Measurements from ENCODE around the gene BCAN. TPM values are rescaled to one million over a fixed set of nuclear protein-coding genes. Genes with fewer than 3 reads are reported as not detected.

The BCAN gene
- total RNA-seq, 1 experiment from 2014 or later: 1.2 TPM

- Mint-ChIP-seq H3K4me3 (no peak overlapping the region; a peak in 1 of 5 replicates), H3K36me3 (ENCODE audit: insufficient read depth in 1 of 3, low read depth in 3 of 3) (peaks cover 16 to 18% (median 17%) of the 10 kb centered on the region in 3 experiments), H3K4me1 (peaks cover 85 to 94% of the 10 kb centered on the region in 2 experiments), H3K9me3 (peaks cover 0 to 2% of the 10 kb centered on the region in 2 experiments; a peak in 3 of 5 replicates), H3K27ac (peak overlapping the region; percentile 90 to 96 (median 90); a peak in 4 of 7 replicates), H3K27me3 (ENCODE audit: low read depth) (peaks cover 5% of the 10 kb centered on the region)
- Histone ChIP-seq H2AK5ac (ENCODE audit: insufficient read length, low read length) (no peak overlapping the region), H4K8ac (replicated peaks; ENCODE audit: insufficient read length, low read depth, low read length) (no peak overlapping the region), H3K23me2 (ENCODE audit: insufficient read length, low read depth, low read length, poor library complexity, severe bottlenecking) (no peaks in the 10 kb centered on the region), H3K79me1 (ENCODE audit: insufficient read depth, low read depth, low read length, poor library complexity, severe bottlenecking) (peaks cover under 1% of the 10 kb centered on the region), H4K20me1 (ENCODE audit: control insufficient read depth, insufficient read depth, insufficient read length) (no peaks in the 10 kb centered on the region), H3K27ac (ENCODE audit: insufficient read length, low read depth, low read length) (no peak overlapping the region), H3K27me3 (ENCODE audit: insufficient read depth, low read length) (no peaks in the 10 kb centered on the region), H4K5ac (ENCODE audit: insufficient read length, low read depth, low read length) (no peak overlapping the region), H2BK120ac (ENCODE audit: low read depth, low read length, poor library complexity, severe bottlenecking) (no peak overlapping the region), H3K18ac (ENCODE audit: insufficient read length, low read depth, low read length) (no peak overlapping the region), H2BK20ac (ENCODE audit: low read depth, low read length, poor library complexity, severe bottlenecking) (no peak overlapping the region), H3K4ac (ENCODE audit: low read depth, low read length) (no peak overlapping the region), H3K23ac (ENCODE audit: insufficient read length, low read depth, low read length) (no peak overlapping the region), H3K4me2 (ENCODE audit: insufficient read depth, insufficient read length, low read length) (no peak overlapping the region), H3K79me2 (ENCODE audit: insufficient read depth, low read length) (no peaks in the 10 kb centered on the region), H2AFZ (ENCODE audit: low read length) (no peak overlapping the region), H3K9me3 (ENCODE audit: control insufficient read depth, low read depth, low read length) (no peaks in the 10 kb centered on the region), H2BK5ac (ENCODE audit: insufficient read length, low read length) (no peak overlapping the region), H2BK12ac (ENCODE audit: insufficient read length, low read depth, low read length) (no peak overlapping the region), H3K9ac (ENCODE audit: extremely low read depth, insufficient read length, low read length) (no peak overlapping the region), H3K14ac (ENCODE audit: insufficient read depth, low read length) (0 out of 2 replicates have a peak overlapping the region, but pooled peaks have one; percentile 18), H3K4me1 (ENCODE audit: insufficient read depth, low read length) (peaks cover 24% of the 10 kb centered on the region; the same call in 1 of the 2 replicates), H4K91ac (ENCODE audit: insufficient read length, low read depth, low read length) (no peak overlapping the region), H3K56ac (ENCODE audit: insufficient read length, low read depth, low read length) (no peak overlapping the region), H2BK15ac (ENCODE audit: low read depth, low read length) (no peak overlapping the region), H3T11ph (ENCODE audit: low read length) (no peak overlapping the region)
- no peak for DNase-seq
- WGBS (ENCODE audit: extremely low coverage, insufficient read length, low lambda C conversion rate): no CpG with 5 or more reads among the region's 5 CpGs
- TF ChIP-seq CTCF (conservative IDR thresholded peaks at IDR 0.05): no peak
Observed at GRCh38 chr1:156667610-156667967, 25.7 kb downstream of the BCAN start.
